Bronchial epithelial cell (primary cell): Measurements from ENCODE around the gene NIPSNAP2. TPM values are rescaled to one million over a fixed set of nuclear protein-coding genes. Genes with fewer than 3 reads are reported as not detected.
"Not testable (repeated sequence)": the region's sequence is repeated elsewhere in the genome, so short reads cannot be mapped to it uniquely, and the experiment has no call there.

ENCODE experiments used
- DNase-seq: peaks from one replicate; pipeline ENCODE4 v3.0.0-alpha.2; 2010; ENCODE audit warnings: low read depth
- FAIRE-seq: peaks from 2 replicates; lab custom pipeline; 2011; peaks lifted over from hg19 to GRCh38; lab: Jason Lieb, UNC
- H3K27me3 ChIP-seq: 2 replicates; pipeline ENCODE4 v1.5.1; 2011; ENCODE audit warnings: low read length; ENCODE audit not compliant: control insufficient read depth, insufficient read depth
- H3K36me3 ChIP-seq: 2 replicates; pipeline ENCODE4 v1.5.1; 2011; ENCODE audit warnings: low read length; ENCODE audit not compliant: control insufficient read depth, insufficient read depth
- H3K4me3 ChIP-seq: 2 replicates; pipeline ENCODE4 v1.5.1; 2011; ENCODE audit warnings: mild to moderate bottlenecking, low read depth, low read length, control low read depth
- CTCF ChIP-seq: IDR thresholded peaks from 2 replicates; pipeline ENCODE4 v1.5.1; 2011; ENCODE audit warnings: mild to moderate bottlenecking, moderate library complexity, low read length, control low read depth, inconsistent platforms; ENCODE audit not compliant: insufficient read depth, severe bottlenecking
- total RNA-seq: library from RNA; depleted of rRNA; stranded (reverse); fragments of >200 nt; gene quantifications from 2 replicates; pipeline ENCODE4 v1.2.1, GENCODE V29; 2014

The NIPSNAP2 gene
- total RNA-seq, 1 donor from 2014 or later, result 65.3 TPM

- FAIRE-seq, result no peak
- Histone ChIP-seq H3K27me3 (no peaks in the 10 kb centered on the region), H3K4me3 (no peak overlapping the region), H3K36me3 (no peaks in the 10 kb centered on the region)
- TF ChIP-seq CTCF, result no peak
- DNase-seq, result no peak
These were observed 24.8 kb upstream of the NIPSNAP2 start for GRCh38 chr7:55939514-55940123.

GRCh38 chr7:55946545-55946944 is 17.8 kb upstream of the NIPSNAP2 start:
- Histone ChIP-seq H3K4me3 (no peak overlapping the region), H3K27me3 (no peaks in the 10 kb centered on the region), H3K36me3 (no peaks in the 10 kb centered on the region)
- no peak for TF ChIP-seq CTCF
- FAIRE-seq (no peak), DNase-seq (no peak)

GRCh38 chr7:55951637-55952351 is 12.6 kb upstream of the NIPSNAP2 start, which contains the start of gene MRPS17:
TSS of gene MRPS17 (plus strand) at chr7:55951877. CDS start at chr7:55953196, 1,319 bp downstream.
- FAIRE-seq (no peak), DNase-seq (peak; percentile 86)
- no peaks in the 10 kb centered on the region for H3K27me3 ChIP-seq
- H3K4me3 ChIP-seq, result peak within 1 kb of the TSS; percentile 99
- H3K36me3 ChIP-seq, result peaks cover 10% of the 10 kb centered on the region
- TF ChIP-seq CTCF, result no peak

- Histone ChIP-seq H3K36me3 (peaks cover 10% of the 10 kb centered on the region), H3K4me3 (peak overlapping the region; percentile 99)
- DNase-seq, FAIRE-seq, H3K27me3 ChIP-seq: not testable (repeated sequence)
These were observed 12.1 kb upstream of the NIPSNAP2 start for GRCh38 chr7:55952352-55952671.

- FAIRE-seq (no peak), DNase-seq (no peak)
- Histone ChIP-seq H3K36me3 (peaks cover 10% of the 10 kb centered on the region), H3K27me3 (no peaks in the 10 kb centered on the region), H3K4me3 (no peak overlapping the region)
- no peak for TF ChIP-seq CTCF
These were observed 10.5 kb upstream of the NIPSNAP2 start for GRCh38 chr7:55953707-55954475.

- no peak for FAIRE-seq
- TF ChIP-seq CTCF, result no peak
- peaks cover 10% of the 10 kb centered on the region for H3K36me3 ChIP-seq
These were observed 7.2 kb upstream of the NIPSNAP2 start for GRCh38 chr7:55957190-55957589.

More at GRCh38 chr7:55957190-55957589, 7.2 kb upstream of the NIPSNAP2 start:
- DNase-seq, result no peak
- no peaks in the 10 kb centered on the region for H3K27me3 ChIP-seq
- no peak overlapping the region for H3K4me3 ChIP-seq
